Osteocyte (in vitro differentiated cells): Measurements from ENCODE around the gene UGT2B15. TPM values are rescaled to one million over a fixed set of nuclear protein-coding genes. Genes with fewer than 3 reads are reported as not detected.

Source experiments
- DNase-seq: peaks from one replicate; pipeline ENCODE4 v3.0.0; 2021; ENCODE audit warnings: mixed read lengths; ENCODE audit not compliant: unreplicated experiment; ENCODE audit errors: extremely low spot score
- H3K27ac Mint-ChIP-seq: one replicate; pipeline ENCODE4 v1.8.0; 2021; ENCODE audit warnings: mild to moderate bottlenecking, mixed read lengths; ENCODE audit not compliant: unreplicated experiment
- H3K27me3 Mint-ChIP-seq: one replicate; pipeline ENCODE4 v1.8.0; 2021; ENCODE audit warnings: mixed read lengths; ENCODE audit not compliant: unreplicated experiment
- H3K36me3 Mint-ChIP-seq: one replicate; pipeline ENCODE4 v1.8.0; 2021; ENCODE audit warnings: mixed read lengths; ENCODE audit not compliant: unreplicated experiment
- H3K4me1 Mint-ChIP-seq: one replicate; pipeline ENCODE4 v1.8.0; 2021; ENCODE audit warnings: mixed read lengths; ENCODE audit not compliant: unreplicated experiment
- H3K4me3 Mint-ChIP-seq: one replicate; pipeline ENCODE4 v1.8.0; 2021; ENCODE audit warnings: mild to moderate bottlenecking, moderate library complexity, mixed read lengths; ENCODE audit not compliant: unreplicated experiment
- H3K9me3 Mint-ChIP-seq: one replicate; pipeline ENCODE4 v1.8.0; 2021; ENCODE audit warnings: mixed read lengths; ENCODE audit not compliant: unreplicated experiment
- CTCF ChIP-seq: fragments of 200-600 bp; sonication (generic); IDR thresholded peaks from 2 replicates; pipeline ENCODE4 v1.5.0; 2021; ENCODE audit warnings: antibody characterized with exemption, mild to moderate bottlenecking, moderate library complexity
- total RNA-seq: library from RNA; stranded (reverse); gene quantifications from 2 replicates; pipeline ENCODE4 v1.2.1, GENCODE V29; 2021

Gene UGT2B15
- total RNA-seq, 1 donor from 2014 or later, result not detected

GRCh38 chr4:68606240-68606639 lies 64.2 kb downstream of the UGT2B15 start:
- Mint-ChIP-seq H3K27ac (no peak overlapping the region), H3K36me3 (no peaks in the 10 kb centered on the region), H3K4me3 (no peak overlapping the region), H3K9me3 (no peaks in the 10 kb centered on the region), H3K4me1 (no peaks in the 10 kb centered on the region), H3K27me3 (no peaks in the 10 kb centered on the region)
- no peak for TF ChIP-seq CTCF
- no peak for DNase-seq

GRCh38 chr4:68599150-68599549 lies 71.3 kb downstream of the UGT2B15 start:
- no peak for TF ChIP-seq CTCF
- no peaks in the 10 kb centered on the region for H3K36me3 Mint-ChIP-seq
- no peak for DNase-seq
- no peak overlapping the region for H3K27ac Mint-ChIP-seq
- H3K4me3 Mint-ChIP-seq, result no peak overlapping the region
- H3K9me3 Mint-ChIP-seq, result no peaks in the 10 kb centered on the region
- no peaks in the 10 kb centered on the region for H3K4me1 Mint-ChIP-seq
- no peaks in the 10 kb centered on the region for H3K27me3 Mint-ChIP-seq

- no peak overlapping the region for H3K27ac Mint-ChIP-seq
- no peak for TF ChIP-seq CTCF
- H3K9me3 Mint-ChIP-seq, result no peaks in the 10 kb centered on the region
- H3K36me3 Mint-ChIP-seq, result no peaks in the 10 kb centered on the region
- no peaks in the 10 kb centered on the region for H3K4me1 Mint-ChIP-seq
- H3K4me3 Mint-ChIP-seq, result no peak overlapping the region
- no peak for DNase-seq
- no peaks in the 10 kb centered on the region for H3K27me3 Mint-ChIP-seq
Observed at GRCh38 chr4:68597482-68597881, 73.0 kb downstream of the UGT2B15 start.

Other genes starting within 250 kb of the UGT2B15 start
- gene TMPRSS11E, start 223.2 kb downstream of the UGT2B15 start, total RNA-seq, result not detected in 2 replicates
- not detected in 2 replicates for gene UGT2B17, start 94.3 kb downstream of the UGT2B15 start, total RNA-seq
- not detected in 2 replicates for gene UGT2B10, start 145.3 kb upstream of the UGT2B15 start, total RNA-seq